Mesendoderm (in vitro differentiated cells): Measurements from ENCODE around the gene GZMM.

ENCODE experiments used
- DNase-seq: peaks from one replicate; pipeline ENCODE4 v3.0.0; 2013
- H2AK5ac ChIP-seq: 2 replicates; pipeline ENCODE4 v1.6.1; 2013; ENCODE audit warnings: low read length, inconsistent platforms
- H2BK120ac ChIP-seq: 2 replicates; pipeline ENCODE4 v1.6.1; 2013; ENCODE audit warnings: low read depth, mild to moderate bottlenecking, low read length, moderate library complexity, mixed read lengths
- H2BK15ac ChIP-seq: replicated peaks from 2 replicates; pipeline ENCODE4 v1.6.1; 2013; ENCODE audit warnings: low read depth, mild to moderate bottlenecking, moderate library complexity
- H2BK5ac ChIP-seq: 2 replicates; pipeline ENCODE4 v1.6.1; 2013; ENCODE audit warnings: low read length, inconsistent platforms
- H3K18ac ChIP-seq: 2 replicates; pipeline ENCODE4 v1.6.1; 2013; ENCODE audit warnings: mild to moderate bottlenecking, low read length, mixed read lengths
- H3K23ac ChIP-seq: one replicate; pipeline ENCODE4 v1.6.1; 2013; ENCODE audit warnings: low read length
- H3K27ac ChIP-seq: 2 replicates; pipeline ENCODE4 v1.5.1; 2013; ENCODE audit warnings: low read depth, mild to moderate bottlenecking, inconsistent platforms, low read length, moderate library complexity
- H3K27me3 ChIP-seq: 2 replicates; pipeline ENCODE4 v1.6.1; 2013; ENCODE audit warnings: low read length, control low read depth, mild to moderate bottlenecking, inconsistent platforms; ENCODE audit not compliant: insufficient read depth, poor library complexity
- H3K36me3 ChIP-seq: 2 replicates; pipeline ENCODE4 v1.6.1; 2013; ENCODE audit warnings: low read length, inconsistent platforms; ENCODE audit not compliant: control insufficient read depth, insufficient read depth
- H3K4ac ChIP-seq: one replicate; pipeline ENCODE4 v1.6.1; 2013; ENCODE audit warnings: low read depth, mild to moderate bottlenecking, low read length, moderate library complexity
- H3K4me1 ChIP-seq: 2 replicates; pipeline ENCODE4 v1.6.1; 2013; ENCODE audit warnings: low read depth, low read length, inconsistent platforms; ENCODE audit not compliant: control insufficient read depth
- H3K4me2 ChIP-seq: 2 replicates; pipeline ENCODE4 v1.6.1; 2013; ENCODE audit warnings: low read length
- H3K4me3 ChIP-seq: 2 replicates; pipeline ENCODE4 v1.5.1; 2013; ENCODE audit warnings: mild to moderate bottlenecking, low read length
- H3K56ac ChIP-seq: one replicate; pipeline ENCODE4 v1.6.1; 2013; ENCODE audit warnings: low read length
- H3K79me1 ChIP-seq: 2 replicates; pipeline ENCODE4 v1.6.1; 2013; ENCODE audit warnings: low read length, inconsistent platforms
- H3K79me2 ChIP-seq: 2 replicates; pipeline ENCODE4 v1.6.1; 2013; ENCODE audit warnings: mild to moderate bottlenecking, low read length; ENCODE audit not compliant: control insufficient read depth, insufficient read depth
- H3K9ac ChIP-seq: 2 replicates; pipeline ENCODE4 v1.6.1; 2013; ENCODE audit warnings: low read length, inconsistent platforms
- H4K5ac ChIP-seq: one replicate; pipeline ENCODE4 v1.6.1; 2013; ENCODE audit warnings: low read length
- H4K8ac ChIP-seq: one replicate; pipeline ENCODE4 v1.6.1; 2013; ENCODE audit warnings: low read depth, mild to moderate bottlenecking, control low read depth, low read length, moderate library complexity
- WGBS: extraction: QIAGEN DNeasy Blood & Tissue Kit; methylation state at CpG from one replicate; pipeline ENCODE4 v1.1.7; 2013; ENCODE audit warnings: low lambda C conversion rate, missing lambda C conversion rate; ENCODE audit not compliant: insufficient coverage; ENCODE audit errors: extremely low coverage; 5-methylcytosine and 5-hydroxymethylcytosine counted together

Gene GZMM

GRCh38 chr19:542173-542866, 1.5 kb upstream of the GZMM start:
- Histone ChIP-seq H3K27ac (no peak overlapping the region), H3K4me2 (no peak overlapping the region), H2BK5ac (no peak overlapping the region), H3K56ac (no peak overlapping the region), H3K4me1 (no peaks in the 10 kb centered on the region), H4K8ac (no peak overlapping the region), H2BK15ac (no peak overlapping the region), H3K79me2 (no peaks in the 10 kb centered on the region), H3K27me3 (no peaks in the 10 kb centered on the region), H2BK120ac (no peak overlapping the region), H3K4ac (no peak overlapping the region), H3K36me3 (peaks cover 5% of the 10 kb centered on the region), H3K18ac (no peak overlapping the region), H3K79me1 (peaks cover 2% of the 10 kb centered on the region), H4K5ac (no peak overlapping the region), H3K23ac (no peak overlapping the region), H3K4me3 (no peak overlapping the region), H2AK5ac (no peak overlapping the region), H3K9ac (no peak overlapping the region)
- no peak for DNase-seq
- no CpG with 5 or more reads among the region's 34 CpGs for WGBS

GRCh38 chr19:547117-547516, 3.3 kb downstream of the GZMM start:
- Histone ChIP-seq H3K18ac (no peak overlapping the region), H2BK15ac (no peak overlapping the region)
- WGBS, result no CpG with 5 or more reads among the region's 15 CpGs

GRCh38 chr19:547836-548720, 4.2 kb downstream of the GZMM start:
- H3K79me1 ChIP-seq, result no peaks in the 10 kb centered on the region
- no peak overlapping the region for H2BK15ac ChIP-seq
- H3K27me3 ChIP-seq, result no peaks in the 10 kb centered on the region
- no peak overlapping the region for H4K5ac ChIP-seq
- no peak overlapping the region for H2BK120ac ChIP-seq
- no peak overlapping the region for H4K8ac ChIP-seq
- H3K4me2 ChIP-seq, result no peak overlapping the region
- no peak overlapping the region for H3K4ac ChIP-seq
- no peak overlapping the region for H3K56ac ChIP-seq
- no peak overlapping the region for H3K23ac ChIP-seq
- H3K9ac ChIP-seq, result no peak overlapping the region
- H2AK5ac ChIP-seq, result no peak overlapping the region
- DNase-seq, result no peak
- WGBS, result no CpG with 5 or more reads among the region's 26 CpGs
- no peaks in the 10 kb centered on the region for H3K79me2 ChIP-seq
- H3K18ac ChIP-seq, result no peak overlapping the region
- no peak overlapping the region for H2BK5ac ChIP-seq
- no peaks in the 10 kb centered on the region for H3K4me1 ChIP-seq
- H3K4me3 ChIP-seq, result no peak overlapping the region
- H3K27ac ChIP-seq, result no peak overlapping the region
- no peaks in the 10 kb centered on the region for H3K36me3 ChIP-seq

More at GRCh38 chr19:547117-547516, 3.3 kb downstream of the GZMM start:
- Histone ChIP-seq H2AK5ac (no peak overlapping the region), H3K4me1 (no peaks in the 10 kb centered on the region), H3K4me2 (no peak overlapping the region), H3K79me1 (no peaks in the 10 kb centered on the region), H3K36me3 (no peaks in the 10 kb centered on the region), H3K4ac (no peak overlapping the region), H4K8ac (no peak overlapping the region), H2BK120ac (no peak overlapping the region), H3K9ac (no peak overlapping the region), H3K4me3 (no peak overlapping the region), H4K5ac (no peak overlapping the region), H3K23ac (no peak overlapping the region), H2BK5ac (no peak overlapping the region), H3K27me3 (no peaks in the 10 kb centered on the region), H3K79me2 (no peaks in the 10 kb centered on the region), H3K56ac (no peak overlapping the region), H3K27ac (no peak overlapping the region)
- no peak for DNase-seq

- no peak overlapping the region for H3K4me3 ChIP-seq
- H4K5ac ChIP-seq, result no peak overlapping the region
- no peak overlapping the region for H3K27ac ChIP-seq
- H4K8ac ChIP-seq, result no peak overlapping the region
- H2BK15ac ChIP-seq, result no peak overlapping the region
- no peaks in the 10 kb centered on the region for H3K79me2 ChIP-seq
- no peak overlapping the region for H3K56ac ChIP-seq
- no peak overlapping the region for H3K9ac ChIP-seq
- no peak for DNase-seq
- H3K4me2 ChIP-seq, result no peak overlapping the region
- H3K4me1 ChIP-seq, result no peaks in the 10 kb centered on the region
- no peak overlapping the region for H2AK5ac ChIP-seq
- no CpG with 5 or more reads among the region's 52 CpGs for WGBS
- no peak overlapping the region for H3K23ac ChIP-seq
- H3K27me3 ChIP-seq, result no peaks in the 10 kb centered on the region
- no peak overlapping the region for H3K18ac ChIP-seq
- no peak overlapping the region for H2BK120ac ChIP-seq
- H3K4ac ChIP-seq, result no peak overlapping the region
- H3K79me1 ChIP-seq, result no peaks in the 10 kb centered on the region
- H3K36me3 ChIP-seq, result no peaks in the 10 kb centered on the region
- no peak overlapping the region for H2BK5ac ChIP-seq
These were observed 5.3 kb downstream of the GZMM start for GRCh38 chr19:548886-549830.

- Histone ChIP-seq H3K4me2 (no peak overlapping the region), H3K18ac (no peak overlapping the region), H3K27me3 (no peaks in the 10 kb centered on the region), H3K9ac (no peak overlapping the region), H3K56ac (no peak overlapping the region), H2AK5ac (no peak overlapping the region), H3K36me3 (no peaks in the 10 kb centered on the region), H3K79me2 (no peaks in the 10 kb centered on the region), H2BK5ac (no peak overlapping the region), H3K4me3 (no peak overlapping the region), H2BK120ac (no peak overlapping the region), H3K79me1 (no peaks in the 10 kb centered on the region), H2BK15ac (no peak overlapping the region), H3K4ac (no peak overlapping the region), H4K5ac (no peak overlapping the region), H3K23ac (no peak overlapping the region), H3K27ac (no peak overlapping the region), H3K4me1 (no peaks in the 10 kb centered on the region), H4K8ac (no peak overlapping the region)
- no CpG with 5 or more reads among the region's 20 CpGs for WGBS
- no peak for DNase-seq
These were observed 11.0 kb downstream of the GZMM start for GRCh38 chr19:554817-555216.
